HCT116 (cell line): ENCODE results near the gene ZNF74. TPM values are rescaled to one million over a fixed set of nuclear protein-coding genes. Genes with fewer than 3 reads are reported as not detected.

ENCODE experiments used
- ATAC-seq: fragments of 200-7000 bp; cut with Tn5 transposase; 2 replicates; pipeline ENCODE4 v1.9.1; 2020; ENCODE audit warnings: mild to moderate bottlenecking, moderate library complexity
- BruUV-seq: library from RNA; stranded (reverse); fragments of 400-500 nt; replicated peaks from 2 replicates; lab custom pipeline; 2021; lab: Mats Ljungman, UMichigan
- CTCF ChIA-PET: fragments of 300-600 bp; sonication (Branson Sonifier 250); formaldehyde crosslinking; loops from one replicate; lab custom pipeline; 2021; ENCODE audit warnings: antibody characterized with exemption; lab: Charles Lee
- POLR2A ChIA-PET: fragments of 300-600, 350-600 bp; sonication (Branson Sonifier 250); formaldehyde crosslinking; loops from one replicate; lab custom pipeline; 2021; ENCODE audit warnings: antibody characterized with exemption; lab: Charles Lee
- RAD21 ChIA-PET, 2 experiments: fragments of 300-600 bp; sonication (Branson Sonifier 250); formaldehyde crosslinking; loops; one replicate each; lab custom pipeline; 2023; ENCODE audit warnings: low total read pairs in 2 of 2; ENCODE audit not compliant: uncharacterized antibody in 2 of 2, unreplicated experiment in 2 of 2, low non-redundant PET in 1 of 2; lab: Charles Lee
- DNase-seq: peaks from one replicate; pipeline ENCODE4 v3.0.0-alpha.2; 2010; ENCODE audit warnings: low read depth, low spot score
- H2AFZ ChIP-seq: fragments of 200-600 bp; shearing (Covaris generic), sonication (generic); 2 replicates; pipeline ENCODE4 v1.6.1; 2017; ENCODE audit warnings: low read depth, mixed run types, mixed read lengths, antibody characterized with exemption, low read length; ENCODE audit not compliant: poor library complexity, severe bottlenecking
- H3K27ac ChIP-seq: 2 replicates; pipeline ENCODE4 v1.5.1; 2012; ENCODE audit warnings: low read depth, low read length
- H3K27me3 ChIP-seq: fragments of 200-600 bp; sonication (generic); 2 replicates; pipeline ENCODE4 v1.6.1; 2016; ENCODE audit warnings: mixed run types, low read length, mixed read lengths; ENCODE audit not compliant: insufficient read depth
- H3K36me3 ChIP-seq, 2 experiments: fragments of 200-500 bp in 1 of 2; fragments of 200-600 bp in 1 of 2; sonication (Bioruptor generic) in 1 of 2; sonication (generic) in 1 of 2; 2 replicates each; pipeline versions ENCODE4 v1.5.1 to v1.6.1; 2014 to 2016; ENCODE audit warnings: low read length in 2 of 2, inconsistent platforms in 1 of 2, mixed read lengths in 1 of 2, mixed run types in 1 of 2; ENCODE audit not compliant: insufficient read depth in 2 of 2, control insufficient read depth in 1 of 2
- H3K4me1 ChIP-seq, 2 experiments: fragments of 200-600 bp in 1 of 2; sonication (generic) in 1 of 2; 2 replicates each; pipeline versions ENCODE4 v1.5.1 to v1.6.1; 2012 to 2017; ENCODE audit warnings: low read length in 2 of 2, inconsistent platforms in 1 of 2, mild to moderate bottlenecking in 1 of 2, mixed read lengths in 1 of 2, mixed run types in 1 of 2, moderate library complexity in 1 of 2; ENCODE audit not compliant: insufficient read depth in 2 of 2, control insufficient read depth in 1 of 2
- H3K4me2 ChIP-seq: fragments of 200-600 bp; sonication (generic); 2 replicates; pipeline ENCODE4 v1.6.1; 2017; ENCODE audit warnings: mixed run types, low read length, mixed read lengths
- H3K4me3 ChIP-seq, 2 experiments: fragments of 200-600 bp in 1 of 2; sonication (generic) in 1 of 2; replicated peaks in 1 of 2; 2 replicates each; pipeline ENCODE4 v1.5.1; 2011 to 2016; ENCODE audit warnings: low read length in 2 of 2, control low read depth in 1 of 2, low read depth in 1 of 2, mild to moderate bottlenecking in 1 of 2, mixed read lengths in 1 of 2, mixed run types in 1 of 2
- H3K79me2 ChIP-seq: fragments of 200-600 bp; sonication (generic); 2 replicates; pipeline ENCODE4 v1.6.1; 2017; ENCODE audit warnings: mild to moderate bottlenecking, mixed run types, low read length, moderate library complexity, mixed read lengths; ENCODE audit not compliant: insufficient read depth
- H3K9ac ChIP-seq: fragments of 200-600 bp; sonication (generic); 2 replicates; pipeline ENCODE4 v1.6.1; 2016; ENCODE audit warnings: low read length, mixed read lengths
- H3K9me2 ChIP-seq: fragments of 200-600 bp; sonication (generic), shearing (Covaris generic); 2 replicates; pipeline ENCODE4 v1.6.1; 2017; ENCODE audit warnings: mixed run types, mild to moderate bottlenecking, moderate library complexity; ENCODE audit not compliant: insufficient read depth
- H3K9me3 ChIP-seq, 2 experiments: fragments of 200-500 bp in 1 of 2; fragments of 200-600 bp in 1 of 2; sonication (Bioruptor generic) in 1 of 2; sonication (generic) in 1 of 2; 2 replicates each; pipeline ENCODE4 v1.6.1; 2014 to 2017; ENCODE audit warnings: low read length in 2 of 2, mixed read lengths in 2 of 2, inconsistent platforms in 1 of 2, low read depth in 1 of 2, mild to moderate bottlenecking in 1 of 2, mixed run types in 1 of 2, moderate library complexity in 1 of 2; ENCODE audit not compliant: control insufficient read depth in 1 of 2, insufficient read depth in 1 of 2
- H4K20me1 ChIP-seq: fragments of 200-600 bp; sonication (generic), shearing (Covaris generic); 2 replicates; pipeline ENCODE4 v1.6.1; 2017; ENCODE audit warnings: mixed run types, mild to moderate bottlenecking, moderate library complexity; ENCODE audit not compliant: insufficient read depth
- ATF3 ChIP-seq: IDR thresholded peaks from 2 replicates; pipeline ENCODE4 v1.6.1; 2012
- CBX3 ChIP-seq: IDR thresholded peaks from 2 replicates; pipeline ENCODE4 v1.6.1; 2012; ENCODE audit warnings: low read depth
- CTCF ChIP-seq, 3 experiments: fragments of 200-600 bp in 1 of 3; sonication (generic) in 1 of 3; IDR thresholded peaks in 2 of 3; conservative IDR thresholded peaks in 1 of 3; 2 replicates each; pipeline ENCODE4 v1.5.1; 2012 to 2017; ENCODE audit warnings: low read depth in 2 of 3, low read length in 2 of 3, antibody characterized with exemption in 1 of 3, borderline replicate concordance in 1 of 3, control low read depth in 1 of 3, mild to moderate bottlenecking in 1 of 3, mixed read lengths in 1 of 3, mixed run types in 1 of 3, moderate library complexity in 1 of 3; ENCODE audit not compliant: insufficient read depth in 1 of 3
- EGR1 ChIP-seq: IDR thresholded peaks from 2 replicates; pipeline ENCODE4 v1.6.1; 2012; ENCODE audit warnings: low read depth
- EZH2 ChIP-seq: fragments of 200-600 bp; sonication (generic); IDR thresholded peaks from 2 replicates; pipeline ENCODE4 v1.6.1; 2017; ENCODE audit warnings: antibody characterized with exemption, mixed run types
- EZH2phosphoT487 ChIP-seq: fragments of 200-600 bp; IDR thresholded peaks from 2 replicates; pipeline ENCODE4 v1.6.1; 2018; ENCODE audit warnings: antibody characterized with exemption, borderline replicate concordance
- FOSL1 ChIP-seq: IDR thresholded peaks from 2 replicates; pipeline ENCODE4 v1.6.1; 2012; ENCODE audit warnings: low read depth
- JUND ChIP-seq: IDR thresholded peaks from 2 replicates; pipeline ENCODE4 v1.6.1; 2012
- POLR2A ChIP-seq: IDR thresholded peaks from 2 replicates; pipeline ENCODE4 v1.7.0; 2011; ENCODE audit warnings: borderline replicate concordance; ENCODE audit not compliant: insufficient read depth, insufficient read length; ENCODE audit errors: extremely low read depth
- POLR2AphosphoS5 ChIP-seq: IDR thresholded peaks from 2 replicates; pipeline ENCODE4 v1.6.1; 2011; ENCODE audit warnings: mild to moderate bottlenecking, low read depth, low read length, moderate library complexity
- RAD21 ChIP-seq: IDR thresholded peaks from 2 replicates; pipeline ENCODE4 v1.6.1; 2012; ENCODE audit warnings: low read depth, mild to moderate bottlenecking
- SIN3A ChIP-seq: IDR thresholded peaks from 2 replicates; pipeline ENCODE4 v1.6.1; 2012; ENCODE audit warnings: low read depth
- TCF7L2 ChIP-seq: IDR thresholded peaks from 2 replicates; pipeline ENCODE4 v1.7.0; 2011; ENCODE audit warnings: borderline replicate concordance, inconsistent platforms; ENCODE audit not compliant: insufficient read depth, insufficient read length; ENCODE audit errors: extremely low read depth
- ZBTB33 ChIP-seq: IDR thresholded peaks from 2 replicates; pipeline ENCODE4 v1.6.1; 2011; ENCODE audit warnings: mild to moderate bottlenecking, low read length, moderate library complexity; ENCODE audit not compliant: insufficient replicate concordance; ENCODE audit errors: extremely low read depth
- intact Hi-C: fragments of 100-400 bp; cut with micrococcal nuclease; formaldehyde crosslinking; loops from 2 replicates; pipeline ENCODE4 v1.10.0; 2022
- total RNA-seq: library from RNA; stranded (reverse); gene quantifications from one replicate; pipeline ENCODE4 v1.2.1, GENCODE V29; 2021; ENCODE audit not compliant: unreplicated experiment

Gene ZNF74
- total RNA-seq, 1 experiment from 2014 or later = 15.4 TPM

- Histone ChIP-seq H4K20me1 (no peaks in the 10 kb centered on the region), H2AFZ (no peak overlapping the region), H3K9ac (no peak overlapping the region), H3K27me3 (no peaks in the 10 kb centered on the region), H3K36me3 (no peaks in the 10 kb centered on the region), H3K9me2 (no peaks in the 10 kb centered on the region), H3K4me3 (no peak overlapping the region), H3K4me1 (peaks cover 5 to 13% of the 10 kb centered on the region in 2 experiments), H3K9me3 (no peaks in the 10 kb centered on the region), H3K4me2 (no peak overlapping the region), H3K27ac (no peak overlapping the region), H3K79me2 (no peaks in the 10 kb centered on the region)
- intact Hi-C loops = no loop called here
- ChIA-PET POLR2A (no interaction called here), CTCF (no interaction called here), RAD21 (no interaction called here)
- no peak for TF ChIP-seq EZH2phosphoT487
- no peak for TF ChIP-seq CBX3
- TF ChIP-seq SIN3A = no peak
- TF ChIP-seq RAD21 = no peak
- BruUV-seq = no TSS peak
- ATAC-seq (no peak), DNase-seq (no peak)
Measured at GRCh38 chr22:20435436-20436306, 41.7 kb downstream of the ZNF74 start.

- DNase-seq (no peak), ATAC-seq (no peak)
- no peaks in the 10 kb centered on the region for H3K9me3 ChIP-seq
- no peaks in the 10 kb centered on the region for H3K79me2 ChIP-seq
- H3K4me1 ChIP-seq = peaks cover under 1 to 6% of the 10 kb centered on the region in 2 experiments; a peak in 3 of 4 replicates
- RAD21 ChIA-PET = no interaction called here
- no peaks in the 10 kb centered on the region for H3K9me2 ChIP-seq
- H3K9ac ChIP-seq = no peak overlapping the region
- no peaks in the 10 kb centered on the region for H3K36me3 ChIP-seq
- BruUV-seq = no TSS peak
- intact Hi-C loops = no loop called here
- no peak overlapping the region for H2AFZ ChIP-seq
- no peak overlapping the region for H3K4me2 ChIP-seq
- H4K20me1 ChIP-seq = no peaks in the 10 kb centered on the region
- H3K27ac ChIP-seq = no peak overlapping the region
- POLR2A ChIA-PET = no interaction called here
- no peaks in the 10 kb centered on the region for H3K27me3 ChIP-seq
- CTCF ChIA-PET = no interaction called here
- H3K4me3 ChIP-seq = no peak overlapping the region
- TF ChIP-seq JUND (no peak), EZH2 (no peak), CTCF (IDR thresholded peaks at IDR 0.05 in 2 of 3, conservative IDR thresholded peaks at IDR 0.05 in 1 of 3; ENCODE audit: borderline replicate concordance in 1 of 3, insufficient read depth in 1 of 3, low read depth in 2 of 3, low read length in 2 of 3) (no peak), POLR2A (no peak), SIN3A (no peak), EGR1 (no peak), ZBTB33 (no peak), TCF7L2 (no peak), POLR2AphosphoS5 (no peak), FOSL1 (no peak), ATF3 (no peak)
Measured at GRCh38 chr22:20436307-20436767, 42.4 kb downstream of the ZNF74 start.
